ENCODE data around the gene JMJD8. TPM values are rescaled to one million over a fixed set of nuclear protein-coding genes. Genes with fewer than 3 reads are reported as not detected.

JMJD8 gene
- total RNA-seq, 1 donor from 2014 or later, result 158 TPM

DNA sequence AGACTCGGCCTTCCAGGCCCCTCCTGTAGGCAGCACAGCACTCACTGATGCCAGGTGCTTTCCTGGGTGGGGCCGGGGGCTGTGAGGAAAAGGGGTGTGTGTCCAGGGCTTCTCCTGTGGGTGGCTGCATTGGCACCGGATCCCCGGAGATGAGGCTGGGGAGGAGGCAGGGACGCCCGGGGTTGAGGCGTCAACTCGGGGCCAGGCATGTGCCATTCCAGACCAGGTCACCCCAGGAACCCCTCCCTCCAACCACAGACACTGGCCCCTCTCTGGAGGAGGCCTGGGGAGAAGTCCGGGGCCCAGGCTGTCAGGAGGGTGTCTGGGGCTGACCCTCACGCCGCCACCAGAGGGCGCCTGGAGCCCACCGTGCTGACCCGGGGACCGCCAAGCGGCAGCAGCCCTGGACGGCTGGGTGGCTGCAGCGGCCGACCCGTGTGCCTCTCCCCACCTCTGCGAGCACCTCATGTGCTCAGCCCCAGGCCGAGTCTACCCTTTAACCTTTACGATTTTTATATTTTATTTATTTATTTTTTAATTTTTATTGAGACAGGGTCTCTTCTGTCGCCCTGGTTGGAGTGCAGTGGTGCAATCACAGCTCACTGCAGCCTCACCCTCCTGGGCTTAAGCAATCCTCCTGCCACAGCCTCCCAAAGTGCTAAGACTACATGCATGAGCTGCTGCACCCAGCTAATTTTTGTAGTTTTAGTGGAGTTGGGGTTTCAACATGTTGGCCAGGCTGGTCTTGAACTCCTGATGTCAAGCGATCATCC lies 27.6 kb upstream of the JMJD8 start:
- no peak overlapping the region for H3K27ac ChIP-seq
- peaks cover 6% of the 10 kb centered on the region for H3K27me3 ChIP-seq
- H3K36me3 ChIP-seq, result no peaks in the 10 kb centered on the region
- H3K4me3 ChIP-seq, result no peak overlapping the region
- intact Hi-C loops (cut with DNase I), result loop anchor here (1.0 to 10.0 kb wide), 3 partner anchors 74 to 383 kb away; partner anchors contain the start of gene C1QTNF8
- TF ChIP-seq, protein P1, sequence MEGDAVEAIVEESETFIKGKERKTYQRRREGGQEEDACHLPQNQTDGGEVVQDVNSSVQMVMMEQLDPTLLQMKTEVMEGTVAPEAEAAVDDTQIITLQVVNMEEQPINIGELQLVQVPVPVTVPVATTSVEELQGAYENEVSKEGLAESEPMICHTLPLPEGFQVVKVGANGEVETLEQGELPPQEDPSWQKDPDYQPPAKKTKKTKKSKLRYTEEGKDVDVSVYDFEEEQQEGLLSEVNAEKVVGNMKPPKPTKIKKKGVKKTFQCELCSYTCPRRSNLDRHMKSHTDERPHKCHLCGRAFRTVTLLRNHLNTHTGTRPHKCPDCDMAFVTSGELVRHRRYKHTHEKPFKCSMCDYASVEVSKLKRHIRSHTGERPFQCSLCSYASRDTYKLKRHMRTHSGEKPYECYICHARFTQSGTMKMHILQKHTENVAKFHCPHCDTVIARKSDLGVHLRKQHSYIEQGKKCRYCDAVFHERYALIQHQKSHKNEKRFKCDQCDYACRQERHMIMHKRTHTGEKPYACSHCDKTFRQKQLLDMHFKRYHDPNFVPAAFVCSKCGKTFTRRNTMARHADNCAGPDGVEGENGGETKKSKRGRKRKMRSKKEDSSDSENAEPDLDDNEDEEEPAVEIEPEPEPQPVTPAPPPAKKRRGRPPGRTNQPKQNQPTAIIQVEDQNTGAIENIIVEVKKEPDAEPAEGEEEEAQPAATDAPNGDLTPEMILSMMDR (IDR thresholded peaks at IDR 0.05), result peak; percentile 87 to 95 (median 93)
- peaks cover 10 to 23% of the 10 kb centered on the region in 2 donors for H3K4me1 ChIP-seq
- DNase-seq (ENCODE audit: low spot score in 2 of 2), result peak in 1 of 2 donors; percentile 77
- H3K9me3 ChIP-seq, result no peaks in the 10 kb centered on the region

DNA sequence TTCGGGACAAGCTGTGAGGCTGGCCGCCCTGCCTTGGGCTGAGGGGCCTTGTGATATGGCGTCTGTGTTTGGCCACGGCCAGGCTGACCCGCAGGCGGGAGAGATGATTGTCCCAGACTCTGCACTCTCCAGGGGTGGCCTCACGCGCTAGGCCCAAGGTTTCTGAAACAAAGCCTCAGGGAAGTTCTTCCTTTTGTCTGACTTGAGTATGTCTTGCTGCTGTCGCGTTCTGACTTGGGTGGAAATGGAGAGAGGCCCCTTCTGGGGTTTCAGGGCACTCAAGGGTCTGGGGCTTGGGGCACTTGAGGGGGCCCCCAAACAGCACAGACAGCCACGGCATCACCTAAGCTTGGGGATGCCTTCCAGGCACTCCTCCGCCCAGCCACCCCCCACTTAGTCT lies 26.9 kb upstream of the JMJD8 start:
- intact Hi-C loops (cut with DNase I), result loop anchor here (1.0 to 10.0 kb wide), 3 partner anchors 74 to 384 kb away; partner anchors contain the start of gene C1QTNF8
- peaks cover 7 to 19% of the 10 kb centered on the region in 2 donors for H3K4me1 ChIP-seq
- TF ChIP-seq, protein P1 (IDR thresholded peaks at IDR 0.05), result no peak
- no peak overlapping the region for H3K27ac ChIP-seq
- H3K4me3 ChIP-seq, result no peak overlapping the region
- H3K9me3 ChIP-seq, result no peaks in the 10 kb centered on the region
- peaks cover 12% of the 10 kb centered on the region for H3K27me3 ChIP-seq
- DNase-seq (ENCODE audit: low spot score in 2 of 2), result no peak
- no peaks in the 10 kb centered on the region for H3K36me3 ChIP-seq

DNA sequence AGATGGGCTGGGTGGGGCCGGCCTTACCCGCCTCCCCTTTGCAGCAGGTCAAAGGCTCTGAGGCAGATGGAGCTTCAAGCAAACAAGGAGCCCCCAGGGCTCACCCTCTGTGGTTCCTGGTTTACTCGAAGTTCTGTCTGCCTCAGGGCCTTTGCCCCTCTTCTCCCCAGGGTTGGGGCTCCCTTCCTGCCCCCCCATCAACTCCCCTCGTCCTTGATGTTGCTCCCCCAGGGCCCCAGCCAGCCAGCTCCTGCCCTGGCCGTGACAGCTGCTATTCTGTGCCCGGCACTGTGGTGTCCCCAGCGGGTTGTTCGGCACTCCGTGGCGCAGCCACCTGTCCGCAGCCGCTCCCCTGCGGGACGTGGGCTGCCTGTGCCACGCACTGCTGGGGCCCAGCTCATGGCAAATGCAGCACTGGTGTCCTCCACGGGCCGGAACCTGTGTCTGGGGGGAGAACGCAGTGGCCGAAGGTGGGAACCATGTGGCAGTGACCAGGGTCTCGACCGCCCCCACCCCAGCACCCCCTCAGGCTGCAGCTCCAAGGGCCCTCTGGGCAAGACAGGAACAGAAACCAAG lies 26.5 kb upstream of the JMJD8 start:
- intact Hi-C loops (cut with DNase I), result loop anchor here (1.0 to 10.0 kb wide), 3 partner anchors 75 to 384 kb away; partner anchors contain the start of gene C1QTNF8

DNA sequence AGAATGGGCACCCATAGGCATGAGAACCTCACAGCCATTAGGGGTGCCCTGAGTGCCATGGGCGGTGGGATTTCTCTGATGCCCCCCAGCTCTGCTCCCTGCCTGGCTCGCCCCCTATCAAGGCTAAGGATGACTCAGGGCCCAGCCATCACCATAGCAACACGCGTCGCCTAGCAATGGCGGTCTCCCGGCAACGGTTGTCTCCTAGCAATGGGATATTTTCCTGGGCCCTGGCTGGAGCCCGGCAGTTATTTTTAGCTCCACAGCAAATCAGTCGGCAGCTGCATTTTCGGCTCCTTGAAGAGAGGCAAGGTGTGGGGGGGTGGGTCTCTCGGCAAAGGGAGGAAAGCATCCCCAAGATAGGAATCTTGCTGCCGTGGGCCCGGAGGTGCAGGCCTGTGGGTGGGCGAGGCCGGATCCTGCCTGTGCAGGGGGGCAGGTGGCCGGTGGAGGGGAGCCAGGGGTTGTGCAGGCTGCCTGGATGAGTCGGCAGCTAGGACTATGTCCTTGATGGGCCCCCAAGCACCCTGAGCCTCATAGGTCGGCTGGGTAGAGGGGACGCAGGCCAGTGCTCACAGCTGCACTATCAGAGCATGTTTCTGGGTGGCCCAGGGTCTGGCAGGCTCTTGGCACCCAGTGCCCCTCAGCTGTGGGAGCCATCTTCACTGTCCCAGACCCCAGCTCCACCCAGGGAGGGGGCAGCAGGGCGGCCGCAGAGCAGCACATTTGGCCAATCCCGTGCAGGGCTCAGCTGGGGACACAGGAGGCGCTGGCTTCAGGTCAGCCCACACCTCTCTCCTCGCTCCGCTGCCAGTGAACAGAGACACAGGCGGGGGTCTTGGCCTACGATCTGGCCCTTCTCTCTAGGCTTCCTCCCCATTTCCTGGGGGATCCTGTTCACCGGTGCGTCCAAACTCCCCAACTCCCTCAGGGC lies 25.7 kb upstream of the JMJD8 start:
- no peak for DNase-seq (ENCODE audit: low spot score in 2 of 2)
- Histone ChIP-seq H3K4me3 (no peak overlapping the region), H3K4me1 (peaks cover 3 to 15% of the 10 kb centered on the region in 2 donors), H3K36me3 (no peaks in the 10 kb centered on the region), H3K27me3 (peaks cover 14% of the 10 kb centered on the region), H3K27ac (no peak overlapping the region), H3K9me3 (no peaks in the 10 kb centered on the region)
- intact Hi-C loops (cut with DNase I), result loop anchor here (2.0 to 10.0 kb wide), 2 partner anchors 345 to 385 kb away; partner anchors contain the start of gene C1QTNF8
- TF ChIP-seq, protein P1 (IDR thresholded peaks at IDR 0.05), result no peak

More for the DNA sequence above, 26.5 kb upstream of the JMJD8 start:
- peaks cover 14% of the 10 kb centered on the region for H3K27me3 ChIP-seq
- peaks cover 3 to 17% of the 10 kb centered on the region in 2 donors for H3K4me1 ChIP-seq
- no peak overlapping the region for H3K4me3 ChIP-seq
- H3K9me3 ChIP-seq, result no peaks in the 10 kb centered on the region
- TF ChIP-seq, protein P1 (IDR thresholded peaks at IDR 0.05), result no peak
- H3K27ac ChIP-seq, result no peak overlapping the region
- no peaks in the 10 kb centered on the region for H3K36me3 ChIP-seq
- DNase-seq (ENCODE audit: low spot score in 2 of 2), result no peak

DNA sequence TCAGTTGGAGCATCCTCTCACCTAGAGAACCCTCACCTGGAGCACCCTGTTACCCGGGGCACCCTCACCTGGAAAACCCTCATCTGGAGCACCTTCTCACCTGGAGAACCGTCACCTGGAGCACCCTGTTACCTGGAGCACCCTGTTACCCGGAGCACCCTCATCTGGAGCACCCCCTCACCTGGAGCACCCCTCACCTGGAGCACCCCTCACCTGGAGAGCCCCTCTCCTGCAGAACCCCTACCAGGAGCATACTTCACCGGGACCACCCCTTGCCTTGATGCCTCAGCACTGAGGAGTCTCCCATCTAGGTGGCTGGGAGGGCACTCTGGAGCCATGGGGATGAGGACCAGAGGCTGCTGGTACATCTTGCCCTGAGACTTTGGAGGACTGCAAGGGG lies 24.8 kb upstream of the JMJD8 start:
- Histone ChIP-seq H3K27ac (no peak overlapping the region), H3K4me1 (peaks cover 0 to 10% of the 10 kb centered on the region in 2 donors), H3K36me3 (no peaks in the 10 kb centered on the region), H3K4me3 (no peak overlapping the region), H3K27me3 (peaks cover 22% of the 10 kb centered on the region), H3K9me3 (no peaks in the 10 kb centered on the region)
- DNase-seq (ENCODE audit: low spot score in 2 of 2), result no peak
- intact Hi-C loops (cut with DNase I), result no loop called here
- TF ChIP-seq, protein P1 (IDR thresholded peaks at IDR 0.05), result no peak
